ENCODE results near the gene CA11. TPM values are rescaled to one million over a fixed set of nuclear protein-coding genes. Genes with fewer than 3 reads are reported as not detected.

CA11 gene
- total and polyA plus RNA-seq, 2 of the 8 experiments (the other 6 are each of a cell fraction or from before 2014, with no cell fraction given), result 51.7 to 71.4 TPM

DNA sequence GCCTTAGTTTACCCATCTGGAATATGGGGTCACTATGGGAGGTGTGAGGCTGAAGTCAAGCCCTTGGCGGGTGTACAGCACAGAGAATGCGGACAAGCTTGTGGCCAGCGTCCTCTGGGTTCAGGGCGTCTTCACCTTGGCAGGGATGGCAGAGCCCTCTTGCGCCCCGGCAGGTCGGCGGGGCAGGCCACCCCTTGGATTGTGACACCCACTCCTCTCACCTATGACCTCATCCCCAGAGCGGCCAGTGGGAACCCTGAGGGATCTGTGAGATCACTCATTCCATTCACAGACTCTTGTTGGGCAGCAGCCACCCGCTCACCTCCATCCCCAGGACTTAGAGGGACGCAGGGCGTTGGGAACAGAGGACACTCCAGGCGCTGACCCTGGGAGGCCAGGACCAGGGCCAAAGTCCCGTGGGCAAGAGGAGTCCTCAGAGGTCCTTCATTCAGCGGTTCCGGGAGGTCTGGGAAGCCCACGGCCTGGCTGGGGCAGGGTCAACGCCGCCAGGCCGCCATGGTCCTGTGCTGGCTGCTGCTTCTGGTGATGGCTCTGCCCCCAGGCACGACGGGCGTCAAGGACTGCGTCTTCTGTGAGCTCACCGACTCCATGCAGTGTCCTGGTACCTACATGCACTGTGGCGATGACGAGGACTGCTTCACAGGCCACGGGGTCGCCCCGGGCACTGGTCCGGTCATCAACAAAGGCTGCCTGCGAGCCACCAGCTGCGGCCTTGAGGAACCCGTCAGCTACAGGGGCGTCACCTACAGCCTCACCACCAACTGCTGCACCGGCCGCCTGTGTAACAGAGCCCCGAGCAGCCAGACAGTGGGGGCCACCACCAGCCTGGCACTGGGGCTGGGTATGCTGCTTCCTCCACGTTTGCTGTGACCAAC is 39.3 kb downstream of the CA11 start, which contains the start of gene SPACA4 (continued):
- TF ChIP-seq, protein P1, sequence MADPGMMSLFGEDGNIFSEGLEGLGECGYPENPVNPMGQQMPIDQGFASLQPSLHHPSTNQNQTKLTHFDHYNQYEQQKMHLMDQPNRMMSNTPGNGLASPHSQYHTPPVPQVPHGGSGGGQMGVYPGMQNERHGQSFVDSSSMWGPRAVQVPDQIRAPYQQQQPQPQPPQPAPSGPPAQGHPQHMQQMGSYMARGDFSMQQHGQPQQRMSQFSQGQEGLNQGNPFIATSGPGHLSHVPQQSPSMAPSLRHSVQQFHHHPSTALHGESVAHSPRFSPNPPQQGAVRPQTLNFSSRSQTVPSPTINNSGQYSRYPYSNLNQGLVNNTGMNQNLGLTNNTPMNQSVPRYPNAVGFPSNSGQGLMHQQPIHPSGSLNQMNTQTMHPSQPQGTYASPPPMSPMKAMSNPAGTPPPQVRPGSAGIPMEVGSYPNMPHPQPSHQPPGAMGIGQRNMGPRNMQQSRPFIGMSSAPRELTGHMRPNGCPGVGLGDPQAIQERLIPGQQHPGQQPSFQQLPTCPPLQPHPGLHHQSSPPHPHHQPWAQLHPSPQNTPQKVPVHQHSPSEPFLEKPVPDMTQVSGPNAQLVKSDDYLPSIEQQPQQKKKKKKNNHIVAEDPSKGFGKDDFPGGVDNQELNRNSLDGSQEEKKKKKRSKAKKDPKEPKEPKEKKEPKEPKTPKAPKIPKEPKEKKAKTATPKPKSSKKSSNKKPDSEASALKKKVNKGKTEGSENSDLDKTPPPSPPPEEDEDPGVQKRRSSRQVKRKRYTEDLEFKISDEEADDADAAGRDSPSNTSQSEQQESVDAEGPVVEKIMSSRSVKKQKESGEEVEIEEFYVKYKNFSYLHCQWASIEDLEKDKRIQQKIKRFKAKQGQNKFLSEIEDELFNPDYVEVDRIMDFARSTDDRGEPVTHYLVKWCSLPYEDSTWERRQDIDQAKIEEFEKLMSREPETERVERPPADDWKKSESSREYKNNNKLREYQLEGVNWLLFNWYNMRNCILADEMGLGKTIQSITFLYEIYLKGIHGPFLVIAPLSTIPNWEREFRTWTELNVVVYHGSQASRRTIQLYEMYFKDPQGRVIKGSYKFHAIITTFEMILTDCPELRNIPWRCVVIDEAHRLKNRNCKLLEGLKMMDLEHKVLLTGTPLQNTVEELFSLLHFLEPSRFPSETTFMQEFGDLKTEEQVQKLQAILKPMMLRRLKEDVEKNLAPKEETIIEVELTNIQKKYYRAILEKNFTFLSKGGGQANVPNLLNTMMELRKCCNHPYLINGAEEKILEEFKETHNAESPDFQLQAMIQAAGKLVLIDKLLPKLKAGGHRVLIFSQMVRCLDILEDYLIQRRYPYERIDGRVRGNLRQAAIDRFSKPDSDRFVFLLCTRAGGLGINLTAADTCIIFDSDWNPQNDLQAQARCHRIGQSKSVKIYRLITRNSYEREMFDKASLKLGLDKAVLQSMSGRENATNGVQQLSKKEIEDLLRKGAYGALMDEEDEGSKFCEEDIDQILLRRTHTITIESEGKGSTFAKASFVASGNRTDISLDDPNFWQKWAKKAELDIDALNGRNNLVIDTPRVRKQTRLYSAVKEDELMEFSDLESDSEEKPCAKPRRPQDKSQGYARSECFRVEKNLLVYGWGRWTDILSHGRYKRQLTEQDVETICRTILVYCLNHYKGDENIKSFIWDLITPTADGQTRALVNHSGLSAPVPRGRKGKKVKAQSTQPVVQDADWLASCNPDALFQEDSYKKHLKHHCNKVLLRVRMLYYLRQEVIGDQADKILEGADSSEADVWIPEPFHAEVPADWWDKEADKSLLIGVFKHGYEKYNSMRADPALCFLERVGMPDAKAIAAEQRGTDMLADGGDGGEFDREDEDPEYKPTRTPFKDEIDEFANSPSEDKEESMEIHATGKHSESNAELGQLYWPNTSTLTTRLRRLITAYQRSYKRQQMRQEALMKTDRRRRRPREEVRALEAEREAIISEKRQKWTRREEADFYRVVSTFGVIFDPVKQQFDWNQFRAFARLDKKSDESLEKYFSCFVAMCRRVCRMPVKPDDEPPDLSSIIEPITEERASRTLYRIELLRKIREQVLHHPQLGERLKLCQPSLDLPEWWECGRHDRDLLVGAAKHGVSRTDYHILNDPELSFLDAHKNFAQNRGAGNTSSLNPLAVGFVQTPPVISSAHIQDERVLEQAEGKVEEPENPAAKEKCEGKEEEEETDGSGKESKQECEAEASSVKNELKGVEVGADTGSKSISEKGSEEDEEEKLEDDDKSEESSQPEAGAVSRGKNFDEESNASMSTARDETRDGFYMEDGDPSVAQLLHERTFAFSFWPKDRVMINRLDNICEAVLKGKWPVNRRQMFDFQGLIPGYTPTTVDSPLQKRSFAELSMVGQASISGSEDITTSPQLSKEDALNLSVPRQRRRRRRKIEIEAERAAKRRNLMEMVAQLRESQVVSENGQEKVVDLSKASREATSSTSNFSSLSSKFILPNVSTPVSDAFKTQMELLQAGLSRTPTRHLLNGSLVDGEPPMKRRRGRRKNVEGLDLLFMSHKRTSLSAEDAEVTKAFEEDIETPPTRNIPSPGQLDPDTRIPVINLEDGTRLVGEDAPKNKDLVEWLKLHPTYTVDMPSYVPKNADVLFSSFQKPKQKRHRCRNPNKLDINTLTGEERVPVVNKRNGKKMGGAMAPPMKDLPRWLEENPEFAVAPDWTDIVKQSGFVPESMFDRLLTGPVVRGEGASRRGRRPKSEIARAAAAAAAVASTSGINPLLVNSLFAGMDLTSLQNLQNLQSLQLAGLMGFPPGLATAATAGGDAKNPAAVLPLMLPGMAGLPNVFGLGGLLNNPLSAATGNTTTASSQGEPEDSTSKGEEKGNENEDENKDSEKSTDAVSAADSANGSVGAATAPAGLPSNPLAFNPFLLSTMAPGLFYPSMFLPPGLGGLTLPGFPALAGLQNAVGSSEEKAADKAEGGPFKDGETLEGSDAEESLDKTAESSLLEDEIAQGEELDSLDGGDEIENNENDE (IDR thresholded peaks at IDR 0.05; ENCODE audit: insufficient replicate concordance, low read length), result no peak
- TF ChIP-seq ZNF274 (IDR thresholded peaks at IDR 0.05; ENCODE audit: borderline replicate concordance, extremely low read depth, low read length), result no peak
- no peak for TF ChIP-seq BRCA1 (IDR thresholded peaks at IDR 0.05; ENCODE audit: low read depth, low read length)
- TF ChIP-seq CHD1 (IDR thresholded peaks at IDR 0.05; ENCODE audit: low read depth, low read length), result no peak
- TF ChIP-seq KDM1A (IDR thresholded peaks at IDR 0.05; ENCODE audit: borderline replicate concordance, low read length), result no peak
- no peak for TF ChIP-seq POLR2AphosphoS5 (IDR thresholded peaks at IDR 0.05; ENCODE audit: low read depth, low read length)
- TF ChIP-seq FOSL1 (IDR thresholded peaks at IDR 0.05; ENCODE audit: insufficient read depth, low read depth, low read length), result no peak

Measured in H1 (cell line).